Activated naive CD4-positive, alpha-beta T cell treated with anti-CD3 and anti-CD28 coated beads, Interleukin-2, amount 50 U/mL, for 16 hours (primary cell): Measurements from ENCODE around the gene RHOV.

Experiments used
- DNase-seq: peaks from one replicate; pipeline ENCODE4 v3.0.0-alpha.2; 2020

The RHOV gene

DNA sequence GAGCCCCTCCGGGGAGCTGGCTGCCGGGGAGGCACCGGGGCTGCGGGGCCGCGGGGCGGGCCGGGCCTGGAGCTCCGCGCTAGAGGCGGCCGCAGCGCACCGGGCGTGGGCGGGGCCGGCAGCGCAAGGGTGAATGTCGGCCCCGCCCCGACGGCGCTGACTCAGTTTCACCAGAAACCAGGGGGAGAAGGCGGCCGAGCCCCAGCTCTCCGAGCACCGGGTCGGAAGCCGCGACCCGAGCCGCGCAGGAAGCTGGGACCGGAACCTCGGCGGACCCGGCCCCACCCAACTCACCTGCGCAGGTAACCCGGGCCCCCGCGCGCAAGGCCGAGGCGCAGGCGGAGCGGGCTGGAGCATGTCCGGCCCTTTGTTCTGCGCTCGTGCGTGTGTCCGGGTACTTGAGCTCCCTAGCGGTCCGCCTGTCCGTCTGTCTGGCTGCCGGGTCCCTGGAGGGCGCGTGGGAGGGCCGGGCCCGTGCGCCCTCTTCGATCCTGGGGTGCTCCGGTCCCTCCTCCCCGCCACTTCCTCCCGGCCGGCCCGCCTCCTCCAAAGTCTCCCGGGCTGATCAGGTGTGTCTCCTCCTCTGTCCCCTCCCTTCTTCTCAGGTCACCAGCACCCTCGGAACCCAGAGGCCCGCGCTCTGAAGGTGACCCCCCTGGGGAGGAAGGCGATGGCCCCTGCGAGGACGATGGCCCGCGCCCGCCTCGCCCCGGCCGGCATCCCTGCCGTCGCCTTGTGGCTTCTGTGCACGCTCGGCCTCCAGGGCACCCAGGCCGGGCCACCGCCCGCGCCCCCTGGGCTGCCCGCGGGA lies 29.9 kb downstream of the RHOV start, which contains the start of gene SPINT1:
TSS of gene SPINT1 (plus strand) at position 164 of the 811 bp plus-strand sequence. CDS start at position 671, 507 bp downstream.
- peak; percentile 78 for DNase-seq

DNA sequence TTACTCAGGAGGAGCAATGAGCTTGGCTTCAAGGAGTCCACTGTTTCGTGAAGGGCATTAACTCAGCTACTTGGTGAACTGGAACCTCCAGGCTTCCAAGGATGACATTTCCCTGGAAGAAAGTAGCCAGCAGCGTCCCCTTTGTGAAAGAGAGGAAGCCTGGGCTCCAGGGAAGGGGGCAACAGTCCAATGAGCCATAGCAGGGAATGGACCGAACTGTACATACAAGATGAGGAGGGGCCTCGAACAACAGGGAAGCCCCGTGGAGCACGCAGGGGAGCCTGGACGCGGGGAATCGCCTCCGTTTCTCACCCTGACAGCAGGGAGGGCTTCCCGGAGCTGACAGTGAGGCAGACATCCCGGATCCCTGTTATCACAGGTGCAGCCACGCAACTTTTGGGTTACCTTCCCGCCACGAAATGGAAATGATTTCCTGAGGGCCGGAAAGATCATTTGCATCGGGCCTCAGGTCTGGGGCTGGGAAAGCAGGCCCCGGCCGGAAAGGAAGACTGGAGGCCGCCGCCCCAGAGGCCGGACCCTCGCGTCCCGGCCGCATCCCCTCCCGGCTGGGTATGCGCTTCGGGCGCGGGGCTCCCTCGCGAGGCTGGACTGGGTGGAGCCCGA lies 30.7 kb downstream of the RHOV start:
- DNase-seq, result no peak

DNA sequence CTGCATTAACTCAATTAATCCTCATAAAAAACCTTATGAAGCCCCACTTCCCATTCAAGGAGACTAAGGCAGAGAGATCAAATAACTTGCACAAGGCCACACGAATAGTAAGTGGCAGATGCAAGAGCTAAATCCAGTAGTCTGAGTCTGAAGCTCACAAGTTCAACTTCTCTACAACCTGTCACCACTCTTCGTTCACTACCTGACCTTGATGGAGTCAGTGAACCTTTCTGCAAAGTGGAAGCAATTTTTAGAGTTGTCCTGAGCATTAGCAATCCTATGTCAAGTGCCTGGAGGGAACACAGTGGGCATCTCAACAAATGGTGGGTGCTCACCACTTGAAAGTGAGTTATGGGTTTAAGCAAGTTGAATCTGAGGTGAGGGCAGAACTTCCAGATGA lies 32.3 kb downstream of the RHOV start:
- DNase-seq, result no peak

DNA sequence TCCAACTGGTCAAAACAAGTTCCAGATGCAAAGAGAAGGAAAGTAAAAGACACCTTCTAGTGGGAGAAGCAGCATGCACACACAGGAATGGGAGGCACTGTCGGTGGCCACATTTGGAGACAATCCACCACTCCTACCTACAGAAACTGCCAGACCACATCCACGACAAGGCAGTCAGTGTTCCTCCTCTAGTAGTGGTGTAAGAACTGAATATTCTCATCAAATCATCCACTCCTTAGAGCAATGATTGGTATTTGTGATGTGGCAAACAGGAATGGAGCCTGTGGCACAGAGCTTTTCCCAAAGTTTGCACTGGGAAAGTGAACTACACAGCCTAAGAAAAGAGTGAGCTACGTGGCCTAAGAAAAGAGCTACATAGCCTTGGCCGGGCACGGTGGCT lies 35.3 kb downstream of the RHOV start:
- no peak for DNase-seq

DNA sequence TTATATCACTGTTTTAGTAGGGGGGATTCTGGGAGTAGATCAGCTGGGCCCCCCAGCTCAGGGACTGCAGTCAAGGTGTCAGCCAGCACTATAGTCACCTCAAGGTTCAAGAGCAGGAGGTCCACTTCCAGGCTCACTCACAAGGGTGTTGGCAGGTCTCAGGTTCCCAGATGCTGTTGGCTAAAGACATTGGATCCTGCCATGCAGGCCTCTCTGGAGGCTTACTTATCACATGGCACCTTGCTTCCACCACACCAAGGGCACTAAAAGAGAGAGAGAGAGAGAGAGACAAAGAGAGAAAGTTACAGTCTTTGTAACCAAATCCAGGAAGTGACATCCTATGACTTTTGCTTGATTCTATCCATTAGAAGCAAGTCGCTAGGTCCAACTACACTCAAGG lies 38.0 kb downstream of the RHOV start:
- DNase-seq, result no peak

DNA sequence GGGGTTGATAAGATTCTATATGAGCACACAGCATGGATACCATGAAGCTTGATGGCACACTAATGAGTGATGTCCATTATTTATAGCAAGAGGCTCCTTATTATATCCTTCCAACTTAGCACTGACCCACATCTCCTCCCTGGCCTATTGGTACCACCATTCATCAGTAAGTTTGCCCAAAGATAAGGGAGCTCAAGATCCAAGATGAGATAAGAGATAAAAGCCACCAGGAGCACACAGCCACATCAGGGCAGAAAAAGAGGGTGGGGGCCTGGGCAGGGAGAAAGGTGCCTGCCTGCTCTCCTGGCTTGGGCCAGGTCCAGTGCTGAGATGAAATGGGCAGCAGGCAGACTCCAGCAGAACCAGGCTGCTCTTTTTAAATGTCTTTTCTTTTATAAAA lies 41.1 kb downstream of the RHOV start:
- DNase-seq, result no peak

DNA sequence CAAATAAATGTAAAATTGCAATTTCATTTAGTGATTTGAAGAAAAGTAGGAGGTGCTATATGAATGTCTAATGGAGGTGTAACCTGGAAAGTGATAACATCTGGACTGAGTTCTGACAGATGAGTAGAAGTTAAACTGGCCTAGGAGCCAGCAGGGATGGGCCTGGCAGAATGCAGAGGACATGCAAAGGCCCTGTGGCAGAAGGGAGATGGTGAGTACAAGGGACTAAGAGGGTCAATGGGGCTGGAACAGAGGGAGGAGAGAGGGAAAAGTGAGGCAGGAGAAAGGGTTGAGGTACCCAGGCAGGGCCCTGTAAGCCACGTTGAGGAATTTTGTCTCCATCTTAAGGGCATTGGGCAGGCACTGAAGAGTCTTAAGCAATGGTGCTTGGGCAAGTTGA lies 42.2 kb downstream of the RHOV start:
- DNase-seq, result no peak

DNA sequence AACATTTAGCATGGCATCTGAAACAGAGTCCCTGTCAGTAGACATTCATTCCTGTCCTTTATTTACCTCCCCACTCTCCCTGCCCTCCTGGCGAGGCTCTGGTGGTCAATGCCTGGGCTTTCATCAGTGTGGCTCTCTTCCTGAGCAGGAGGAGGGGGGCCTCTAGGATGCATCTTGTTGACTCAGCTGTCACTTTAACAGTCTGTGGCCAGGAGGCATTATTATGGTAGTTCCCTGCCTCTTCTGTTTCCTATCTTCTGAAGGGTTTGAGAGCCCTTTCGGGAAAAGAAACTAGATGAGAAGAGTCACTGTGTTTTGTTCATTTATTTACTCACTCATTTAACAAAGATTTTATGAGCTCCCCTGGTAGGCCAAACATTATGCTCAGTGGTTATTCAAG lies 43.1 kb downstream of the RHOV start:
- DNase-seq, result no peak

DNA sequence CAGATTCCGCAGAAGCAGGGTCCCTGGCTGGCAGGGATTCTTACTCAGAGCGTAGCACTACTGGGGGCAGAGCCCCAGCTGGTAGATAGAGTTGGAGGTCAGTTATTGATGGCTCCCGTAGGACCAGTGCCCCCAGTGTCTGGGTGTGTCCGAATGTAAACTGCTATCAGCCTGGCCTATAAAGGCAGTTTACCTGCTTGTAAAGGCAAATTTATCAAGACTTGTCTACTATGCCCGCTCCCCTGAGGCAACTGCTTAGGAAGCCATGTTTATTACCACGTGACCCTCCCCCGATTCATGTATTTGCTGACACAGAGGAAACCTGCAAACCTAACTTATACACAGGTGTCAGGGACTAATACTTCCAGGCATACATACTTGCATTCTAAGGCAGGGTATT lies 44.9 kb downstream of the RHOV start:
- no peak for DNase-seq

DNA sequence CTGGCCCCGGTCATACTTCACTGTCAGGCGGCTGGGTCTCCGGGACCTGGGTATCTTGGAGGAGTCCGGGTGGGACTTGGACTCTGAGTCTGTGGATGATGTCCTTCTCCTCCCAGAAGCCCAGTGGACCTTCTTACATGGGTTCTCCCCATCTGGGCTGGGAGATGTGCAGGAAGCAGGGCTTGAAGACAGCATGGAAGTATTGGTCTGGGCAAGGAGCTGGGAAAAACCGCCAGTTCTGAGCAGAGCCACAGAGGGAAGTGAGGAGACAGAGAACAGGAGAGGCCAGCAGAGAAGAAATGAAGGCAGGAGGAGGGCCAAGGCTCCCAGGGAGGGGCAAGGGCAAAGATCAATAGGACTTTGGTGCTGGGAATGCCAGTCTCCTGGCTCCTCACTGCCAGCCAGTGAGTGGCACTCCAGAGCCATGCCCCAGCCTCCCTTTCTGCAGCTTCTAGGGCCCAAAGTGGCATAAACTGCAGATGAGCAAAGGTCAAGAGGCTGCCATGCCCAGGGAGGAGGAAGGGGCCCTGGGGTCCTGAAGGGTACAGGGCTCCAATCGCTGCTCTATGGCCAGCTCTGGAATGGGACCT lies 45.5 kb downstream of the RHOV start, which contains the start of gene PPP1R14D:
TSS of gene PPP1R14D (minus strand) at position 262 of the 590 bp plus-strand sequence. CDS start at position 195, 67 bp downstream.
- DNase-seq, result no peak

DNA sequence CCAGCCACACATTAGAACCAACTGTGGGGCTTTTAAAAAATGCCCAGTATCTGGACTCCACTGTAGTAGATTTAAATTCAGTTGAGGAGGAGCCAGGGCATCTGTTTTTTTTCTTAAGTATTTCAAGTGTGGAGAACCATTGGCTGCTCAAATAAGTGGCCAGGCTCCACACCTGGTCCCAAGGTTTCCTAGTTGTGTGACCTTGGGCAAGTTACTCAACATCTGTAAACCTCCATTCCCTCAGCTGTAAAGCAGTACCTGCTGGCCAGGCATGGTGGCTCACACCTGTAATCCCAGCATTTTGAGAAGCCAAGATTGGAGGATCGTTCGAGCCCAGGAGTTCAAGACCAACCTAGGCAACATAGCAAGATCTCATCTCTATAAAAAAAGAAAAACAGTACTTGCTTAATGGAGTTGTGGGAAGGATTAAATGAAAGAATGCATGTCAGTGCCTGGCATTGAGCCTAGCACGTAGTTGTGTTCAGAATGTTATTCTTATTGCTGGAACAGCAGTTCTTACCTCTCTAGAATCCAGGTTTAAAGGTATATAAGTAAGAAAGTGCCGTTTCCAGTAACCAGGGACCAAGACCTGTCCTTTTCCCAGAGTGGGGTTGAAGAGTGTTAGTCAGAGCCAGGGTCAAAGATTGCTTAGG lies 47.5 kb downstream of the RHOV start:
- no peak for DNase-seq

DNA sequence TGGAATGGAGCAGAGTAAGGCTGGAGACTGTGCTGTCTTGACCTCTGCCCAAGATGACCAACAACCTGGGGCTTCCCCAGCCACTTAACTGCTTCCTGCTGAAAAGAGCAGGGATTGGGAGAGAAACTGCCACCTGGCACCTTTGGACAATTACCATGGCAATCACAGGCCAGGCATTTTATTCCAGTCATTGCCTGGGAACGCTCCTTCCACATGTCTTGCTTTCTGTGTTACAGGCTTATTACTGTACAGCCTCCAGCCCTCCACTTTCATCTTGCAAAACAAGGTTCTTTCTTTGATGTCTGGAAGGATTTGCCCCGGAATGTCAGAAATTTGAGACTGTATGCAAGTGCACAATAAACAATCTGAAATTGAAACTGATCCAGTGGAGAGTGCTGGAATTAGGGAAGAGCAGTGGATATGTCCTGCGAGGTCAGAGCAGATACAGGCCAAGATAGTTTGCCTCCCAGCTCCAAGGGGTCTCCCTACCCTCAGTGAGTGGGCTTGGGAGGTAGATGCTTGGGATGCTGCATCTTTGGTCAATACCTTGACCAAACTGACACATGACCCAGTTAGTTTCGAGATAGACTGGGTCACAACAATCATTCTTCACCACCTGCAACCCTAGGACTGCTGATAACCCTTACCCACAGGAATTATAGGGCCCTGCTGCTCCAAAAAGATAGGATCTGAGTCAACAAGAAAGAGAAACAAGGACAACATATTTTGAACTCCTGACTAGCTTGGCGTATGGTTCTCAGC lies 48.2 kb downstream of the RHOV start:
- DNase-seq, result no peak

DNA sequence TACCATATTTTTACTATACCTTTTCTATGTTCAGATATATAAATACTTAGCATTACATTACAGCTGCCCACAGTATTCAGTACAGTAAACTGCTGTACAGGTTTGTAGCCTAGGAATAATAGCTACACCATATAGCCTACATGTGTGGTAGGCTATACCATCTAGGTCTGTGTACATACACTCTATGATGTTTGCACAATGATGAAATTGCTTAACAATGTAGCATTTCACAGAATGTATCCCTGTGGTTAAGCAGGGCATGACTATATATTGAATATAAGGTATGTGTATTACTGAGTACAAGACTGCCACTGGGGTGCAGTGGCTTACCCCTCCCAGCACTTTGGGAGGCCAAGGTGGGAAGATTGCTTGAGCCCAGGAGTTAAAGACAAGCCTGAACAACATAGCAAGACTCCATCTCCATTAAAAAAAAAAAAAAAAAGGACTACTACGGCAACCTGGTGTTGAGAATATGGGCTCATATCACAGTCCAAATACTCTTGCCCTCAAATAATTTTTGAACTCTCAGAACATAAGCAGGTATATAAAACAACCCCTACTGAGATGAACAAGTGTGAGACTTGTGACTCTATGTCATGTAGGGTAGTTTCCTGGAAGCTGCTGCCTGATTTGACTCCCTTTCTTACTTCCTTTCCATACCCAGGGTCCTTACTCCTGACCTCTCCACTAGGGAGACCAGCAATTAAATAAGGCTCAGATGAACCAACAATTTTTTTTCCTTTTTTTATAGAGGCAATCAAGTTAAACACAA lies 50.3 kb downstream of the RHOV start:
- no peak for DNase-seq
